Brain pericyte (primary cell): ENCODE data around the gene HSD17B2.
"Not testable (repeated sequence)": the region's sequence is repeated elsewhere in the genome, so short reads cannot be mapped to it uniquely, and the experiment has no call there.

Experiments used
- DNase-seq: peaks from one replicate; pipeline ENCODE4 v3.0.0-alpha.2; 2012; ENCODE audit warnings: low read depth, low spot score

The HSD17B2 gene, protein sequence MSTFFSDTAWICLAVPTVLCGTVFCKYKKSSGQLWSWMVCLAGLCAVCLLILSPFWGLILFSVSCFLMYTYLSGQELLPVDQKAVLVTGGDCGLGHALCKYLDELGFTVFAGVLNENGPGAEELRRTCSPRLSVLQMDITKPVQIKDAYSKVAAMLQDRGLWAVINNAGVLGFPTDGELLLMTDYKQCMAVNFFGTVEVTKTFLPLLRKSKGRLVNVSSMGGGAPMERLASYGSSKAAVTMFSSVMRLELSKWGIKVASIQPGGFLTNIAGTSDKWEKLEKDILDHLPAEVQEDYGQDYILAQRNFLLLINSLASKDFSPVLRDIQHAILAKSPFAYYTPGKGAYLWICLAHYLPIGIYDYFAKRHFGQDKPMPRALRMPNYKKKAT

DNA sequence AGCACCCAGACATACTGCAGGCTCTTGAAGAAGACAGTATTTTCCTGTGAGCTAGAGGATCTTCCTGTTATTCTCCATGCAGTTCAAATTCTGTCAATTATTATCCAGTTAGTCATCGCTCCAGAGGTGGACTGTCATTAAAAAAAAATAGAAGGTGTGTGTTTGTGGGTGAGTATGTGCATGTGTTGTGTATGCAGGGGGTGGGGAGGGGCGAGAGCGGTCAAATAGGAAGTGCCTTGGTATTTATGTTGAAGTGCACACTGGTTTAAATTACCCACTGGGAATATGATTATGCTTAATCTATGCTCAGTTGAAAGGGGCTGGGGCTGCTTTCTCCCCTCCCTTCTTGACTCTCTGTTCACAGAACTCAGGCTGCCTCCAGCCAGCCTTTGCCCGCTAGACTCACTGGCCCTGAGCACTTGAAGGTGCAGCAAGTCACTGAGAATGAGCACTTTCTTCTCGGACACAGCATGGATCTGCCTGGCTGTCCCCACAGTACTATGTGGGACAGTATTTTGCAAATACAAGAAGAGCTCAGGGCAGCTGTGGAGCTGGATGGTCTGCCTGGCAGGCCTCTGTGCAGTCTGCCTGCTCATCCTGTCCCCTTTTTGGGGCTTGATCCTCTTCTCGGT is at the start of gene HSD17B2:
Gene HSD17B2 (plus strand): TSS at position 273 of the 632 bp plus-strand sequence. CDS start 172 bp downstream, at position 445.
- no peak for DNase-seq

DNA sequence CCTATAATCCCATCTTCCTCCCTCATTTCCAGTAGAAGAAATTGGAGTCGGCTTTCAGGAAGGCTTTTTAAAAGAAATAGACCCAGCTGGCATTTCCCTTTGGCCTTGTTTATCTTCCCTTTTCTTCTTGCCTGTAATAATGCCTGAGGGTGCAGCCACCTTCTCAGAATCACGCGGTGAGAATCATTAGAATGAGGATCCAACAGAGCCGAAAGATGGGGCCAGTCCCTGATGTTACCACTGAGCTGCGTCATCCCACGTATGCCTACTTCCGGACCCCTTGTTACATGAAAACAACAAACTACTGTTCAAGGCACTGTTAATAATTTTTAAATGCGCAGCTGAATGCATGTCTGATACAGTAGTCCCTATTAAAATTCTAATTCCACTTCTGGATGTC is 47.9 kb upstream of the HSD17B2 start:
- DNase-seq, result no peak

DNA sequence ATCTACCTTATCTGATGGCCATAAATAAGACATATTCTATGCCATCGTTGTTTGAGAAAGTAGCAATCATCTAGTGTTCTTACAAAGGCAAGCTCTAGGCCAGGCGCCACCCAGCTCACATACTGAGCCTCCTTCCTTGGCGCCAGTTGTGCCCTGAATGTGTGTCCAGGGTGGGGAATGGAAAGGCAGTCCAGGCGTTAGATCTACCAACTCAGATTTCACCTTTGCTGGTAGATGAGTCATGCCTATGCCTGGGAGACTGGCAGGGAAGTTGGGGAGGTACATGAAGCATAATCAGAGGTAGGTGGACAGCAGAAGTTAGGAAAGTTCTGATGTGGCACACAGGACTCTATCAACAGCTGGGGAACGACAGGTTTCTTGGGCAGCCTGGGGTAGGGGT is 47.3 kb upstream of the HSD17B2 start:
- no peak for DNase-seq

DNA sequence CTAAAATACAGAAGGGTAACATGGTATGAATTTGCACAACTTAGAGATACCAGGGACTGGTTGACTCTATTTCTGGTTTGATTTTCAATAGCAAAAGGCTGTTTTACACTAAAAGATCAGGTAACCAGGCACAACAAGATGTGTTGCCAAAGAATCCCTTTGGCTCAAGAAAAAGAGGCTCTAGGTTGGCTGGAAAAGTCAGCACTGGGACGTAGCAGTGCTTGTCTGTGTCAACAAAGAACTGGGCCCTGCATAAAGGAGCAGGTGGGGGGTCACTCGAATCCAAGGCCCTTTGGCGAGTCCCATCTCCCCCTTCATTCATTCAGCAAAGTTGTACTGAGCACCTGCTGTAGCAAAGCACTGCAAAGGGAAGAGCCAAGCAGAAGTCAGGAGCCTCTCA is 42.2 kb upstream of the HSD17B2 start:
- DNase-seq, result no peak

DNA sequence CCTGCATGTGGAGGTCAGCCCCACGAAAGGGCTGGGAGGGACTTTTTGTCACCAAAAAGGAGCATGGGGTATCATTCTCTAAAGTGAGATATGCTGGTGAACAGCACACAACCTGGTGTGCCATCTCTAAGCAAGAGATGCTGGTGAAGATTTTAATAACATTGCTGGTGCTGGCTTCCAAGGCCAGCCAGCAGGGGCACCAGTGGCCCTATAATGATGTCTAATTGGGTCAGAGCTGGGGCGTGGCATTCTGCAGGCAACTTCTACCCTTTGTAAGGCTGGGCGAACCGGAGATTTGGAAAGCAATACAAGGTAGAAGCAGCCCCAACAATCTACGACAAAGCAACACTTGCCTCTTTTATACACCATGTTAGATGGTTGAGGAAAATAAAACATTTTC is 40.6 kb upstream of the HSD17B2 start:
- no peak for DNase-seq

DNA sequence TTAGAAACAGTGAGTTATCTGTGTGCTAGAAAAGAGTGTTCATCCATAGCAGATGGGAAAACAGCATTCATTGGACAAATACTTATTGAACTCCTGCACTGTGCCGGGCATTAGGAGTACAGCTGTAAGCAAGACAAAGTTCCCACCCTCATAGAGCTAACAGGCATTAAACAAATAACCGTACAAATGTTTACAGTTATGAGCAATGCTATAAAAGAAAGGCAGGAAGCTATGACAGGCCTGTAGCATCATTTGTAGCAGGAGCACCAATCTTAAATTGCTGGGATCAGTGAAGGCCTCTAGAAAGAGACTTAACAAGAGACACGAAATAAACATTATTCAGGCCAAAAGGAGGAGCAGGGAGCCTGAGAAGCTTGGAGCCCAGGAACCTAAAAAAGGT is 39.4 kb upstream of the HSD17B2 start:
- no peak for DNase-seq

DNA sequence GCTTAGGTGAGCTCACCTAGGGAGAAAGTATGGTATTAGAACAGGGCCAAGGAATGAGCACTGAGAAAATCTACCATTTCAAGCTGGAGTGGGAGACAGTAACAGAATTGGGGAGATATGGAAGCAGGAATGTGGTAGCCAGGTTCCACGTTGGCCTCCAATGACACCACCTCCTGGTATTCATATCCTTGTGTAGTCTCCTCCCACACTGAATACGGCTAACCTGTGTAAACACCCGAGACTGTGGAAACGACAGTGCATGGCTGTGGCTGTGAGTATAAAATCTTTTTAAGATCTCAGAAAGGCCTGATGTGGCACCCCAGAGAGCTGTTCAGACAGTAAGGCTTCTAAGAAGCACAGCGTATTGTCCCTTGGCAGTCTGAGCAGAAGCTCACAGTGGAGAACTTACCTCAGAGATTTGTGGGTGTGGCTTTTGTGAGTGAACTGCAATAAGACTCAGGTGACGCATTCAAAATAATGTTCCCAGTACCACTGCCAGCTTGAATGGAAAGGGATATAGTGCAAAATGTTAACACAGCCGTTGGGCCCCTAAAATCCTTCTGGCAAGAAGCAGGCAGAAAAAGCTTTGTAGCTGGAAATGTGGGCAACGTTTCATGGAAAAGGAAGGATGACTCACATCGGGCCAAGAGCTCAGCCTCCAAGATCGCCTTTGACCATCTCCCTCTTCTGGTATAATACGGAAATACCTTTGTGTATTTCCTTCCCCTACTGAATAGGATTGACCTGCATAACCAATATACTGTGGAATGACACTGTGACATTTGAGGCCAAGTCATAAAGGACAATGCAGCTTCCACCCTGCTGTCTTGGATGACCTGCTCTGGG is 38.2 kb upstream of the HSD17B2 start:
- no peak for DNase-seq

DNA sequence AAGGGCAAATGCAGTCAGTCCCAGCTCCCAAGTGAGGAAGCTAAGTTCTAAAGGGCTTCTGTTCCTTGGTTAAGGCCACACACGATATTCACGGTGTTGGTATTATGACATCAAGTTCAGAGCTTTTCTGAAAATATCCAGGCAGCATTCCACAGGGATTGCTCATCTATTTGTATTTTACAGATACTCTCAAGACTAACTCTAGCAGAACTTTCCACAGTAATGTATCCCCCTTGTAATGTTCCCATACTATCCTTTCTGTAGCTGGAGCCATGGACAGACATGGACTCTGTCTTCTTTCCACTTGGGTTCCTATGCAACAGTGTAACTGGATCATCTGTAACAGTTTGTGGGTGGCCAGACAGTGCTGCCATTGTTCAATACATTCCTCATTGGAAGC is 37.3 kb upstream of the HSD17B2 start:
- peak; percentile 25 for DNase-seq

DNA sequence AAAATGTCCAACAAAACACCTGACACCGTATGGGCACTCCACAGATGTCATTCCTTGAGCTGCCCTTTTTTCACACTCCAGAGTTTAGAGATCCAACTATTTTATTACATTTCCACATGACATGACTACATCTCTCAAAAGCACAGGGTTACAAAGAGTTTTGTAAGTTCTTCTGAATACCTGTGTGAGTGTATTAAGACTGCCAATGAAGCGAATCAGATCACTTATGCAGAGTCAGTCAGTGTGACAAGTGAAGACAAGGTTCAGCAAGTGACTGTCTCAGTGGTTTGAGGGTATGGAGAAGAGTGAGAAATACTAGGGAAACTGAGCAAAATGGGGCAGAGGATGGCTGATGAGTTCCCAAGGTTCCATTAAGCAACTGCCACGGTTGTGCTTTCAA is 32.2 kb upstream of the HSD17B2 start:
- DNase-seq, result no peak

DNA sequence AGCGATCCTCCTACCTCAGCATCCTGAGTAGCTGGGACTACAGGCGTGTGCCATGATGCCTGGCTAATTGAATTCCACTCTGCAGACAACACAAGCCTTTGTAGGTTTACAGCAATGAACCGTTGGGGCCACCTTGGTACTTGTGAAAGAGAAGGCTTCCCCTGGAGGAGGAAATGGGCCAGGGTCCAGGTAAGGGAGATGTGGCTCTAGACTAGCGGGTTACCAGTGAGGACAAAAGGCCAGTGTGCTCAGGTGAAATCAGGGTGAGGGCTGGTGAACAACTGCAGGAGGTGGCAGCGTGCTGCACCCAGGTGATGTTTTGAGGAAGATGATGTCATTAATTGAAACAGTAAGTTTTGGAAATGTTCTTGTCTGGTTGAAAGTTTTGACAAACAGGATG is 30.5 kb upstream of the HSD17B2 start:
- DNase-seq, result no peak

DNA sequence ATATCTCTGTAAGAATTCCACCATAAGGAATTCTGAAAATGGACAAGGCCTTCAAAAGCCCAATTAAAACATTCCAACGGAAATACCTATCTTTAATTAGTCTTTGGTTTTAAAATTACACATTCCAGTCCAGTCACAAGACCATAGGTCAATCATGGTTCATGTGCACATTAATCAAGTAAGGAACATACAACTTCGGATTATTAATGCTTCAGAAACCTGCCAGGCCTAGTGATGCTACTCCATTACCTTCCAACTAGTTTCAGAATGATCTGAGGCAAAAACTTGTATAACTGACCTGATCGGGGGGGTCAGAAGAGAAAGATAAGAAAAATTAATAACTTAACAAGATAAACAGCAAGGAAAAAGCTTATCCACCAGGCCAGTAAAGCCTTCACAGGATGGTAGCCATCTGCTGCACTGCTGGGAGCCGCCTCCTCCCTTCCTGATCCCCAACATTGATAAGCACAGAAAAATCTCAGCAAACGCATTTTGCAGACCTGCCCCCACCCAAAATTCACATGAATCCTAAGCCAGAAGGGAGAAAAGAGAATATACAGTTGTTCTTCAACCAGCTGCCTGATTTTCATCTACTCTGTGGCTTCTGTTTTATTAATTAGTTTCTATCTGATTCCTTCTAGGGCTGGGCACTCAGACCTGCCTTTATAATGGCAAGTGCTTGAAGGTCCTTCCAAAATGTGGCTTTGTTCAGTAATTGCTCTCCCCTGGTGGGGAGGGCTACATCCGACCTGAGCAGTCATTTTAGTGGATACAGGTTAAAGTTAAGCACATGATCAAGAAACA is 29.8 kb upstream of the HSD17B2 start:
- DNase-seq, result no peak

DNA sequence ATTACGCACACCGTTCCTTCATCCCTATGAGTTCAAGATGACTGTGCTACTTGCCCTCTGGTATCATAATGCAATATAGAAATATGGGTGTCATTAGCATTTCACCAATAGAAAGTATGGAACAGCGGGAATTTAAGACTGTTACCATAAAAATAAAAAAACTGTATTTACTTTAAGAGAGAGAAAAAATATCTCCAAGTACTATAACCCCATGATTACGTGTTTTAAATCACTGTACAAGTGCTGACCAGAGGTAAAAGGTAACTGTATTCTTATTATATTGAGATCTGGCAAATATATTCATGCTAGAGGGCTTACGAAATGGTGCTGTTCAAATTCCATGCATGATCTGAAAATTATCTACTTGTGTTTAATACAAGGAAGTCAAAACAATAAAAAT is 29.0 kb upstream of the HSD17B2 start:
- DNase-seq, result no peak

DNA sequence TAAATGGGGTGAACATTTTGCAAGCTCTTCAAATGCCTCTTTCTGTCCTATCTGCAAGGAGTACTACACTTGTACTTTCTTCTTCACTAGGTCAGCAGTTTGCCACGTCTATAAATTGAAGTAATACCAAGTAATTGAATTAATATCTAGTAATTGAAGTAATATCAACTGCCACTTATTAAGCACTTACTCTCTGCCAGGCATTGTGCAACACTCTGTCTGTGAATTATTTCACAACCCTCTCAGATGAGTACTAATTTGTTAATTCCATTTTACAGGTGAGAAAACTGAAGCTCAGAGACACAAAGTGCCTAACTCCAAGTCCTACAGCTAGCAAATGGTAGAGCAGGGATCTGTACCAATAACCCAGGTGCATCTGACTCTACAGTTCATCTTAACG is 27.9 kb upstream of the HSD17B2 start:
- DNase-seq, result no peak

DNA sequence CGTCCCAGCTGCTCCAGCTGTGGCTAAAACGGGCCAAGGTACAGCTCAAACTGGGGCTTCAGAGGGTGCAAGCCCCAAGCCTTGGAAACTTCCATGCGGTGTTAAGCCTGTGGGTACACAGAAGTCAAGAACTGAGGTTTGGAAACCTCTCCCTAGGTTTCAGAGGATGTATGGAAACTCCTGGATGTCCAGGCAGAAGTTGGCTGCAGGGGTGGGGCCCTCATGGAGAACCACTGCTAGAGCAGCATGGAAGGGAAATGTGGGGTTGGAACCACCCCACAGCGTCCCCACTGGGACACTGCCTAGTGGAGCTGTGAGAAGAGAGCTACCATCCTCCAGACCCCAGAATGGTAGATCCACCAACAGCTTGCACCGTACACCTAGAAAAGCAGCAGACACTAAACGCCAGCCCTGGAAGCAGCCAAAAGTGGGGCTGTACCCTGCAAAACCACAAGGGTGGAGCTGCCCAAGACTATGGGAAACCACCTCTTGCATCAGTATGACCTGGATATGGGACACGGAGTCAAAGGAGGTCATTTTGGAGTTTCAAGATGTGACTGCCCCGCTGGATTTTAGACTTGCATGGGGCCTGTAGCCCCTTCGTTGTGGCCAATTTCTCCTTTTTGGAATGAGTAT is 26.0 kb upstream of the HSD17B2 start:
- no peak for DNase-seq

DNA sequence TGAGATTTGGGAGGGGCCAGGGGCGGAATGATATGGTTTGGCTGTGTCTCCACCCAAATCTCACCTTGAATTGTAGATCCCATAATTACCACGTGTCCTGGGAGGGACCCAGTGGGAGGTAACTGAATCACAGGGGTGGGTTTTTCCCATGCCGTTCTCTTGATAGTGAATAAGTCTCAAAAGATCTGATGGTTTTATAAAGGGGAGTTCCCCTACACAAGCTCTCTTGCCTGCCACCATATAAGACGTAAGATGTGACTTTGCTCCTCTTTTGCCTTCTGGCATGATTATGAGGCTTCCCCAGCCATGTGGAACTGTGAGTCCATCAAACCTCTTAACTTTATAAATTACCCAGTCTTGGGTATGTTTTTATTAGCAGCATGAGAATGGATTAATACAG is 25.3 kb upstream of the HSD17B2 start:
- not testable (repeated sequence) for DNase-seq

DNA sequence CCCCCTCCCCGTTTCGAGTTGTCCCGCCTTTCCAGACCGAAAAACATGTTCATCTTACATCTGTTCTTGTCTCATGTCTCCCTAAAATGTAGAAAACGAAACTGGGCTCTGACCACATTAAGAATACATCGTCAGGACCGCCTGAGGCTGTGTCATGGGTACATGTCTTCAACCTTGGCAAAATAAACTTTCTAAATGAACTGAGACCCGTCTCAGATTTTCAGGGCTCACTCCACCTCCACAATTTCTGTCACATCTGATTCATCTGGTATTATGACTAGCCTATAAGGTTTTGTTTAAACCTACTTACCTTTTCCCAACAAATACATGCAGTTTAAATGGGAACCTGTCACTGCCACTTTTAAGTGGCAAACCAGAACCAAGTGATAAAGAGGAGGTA is 24.4 kb upstream of the HSD17B2 start:
- DNase-seq, result no peak

DNA sequence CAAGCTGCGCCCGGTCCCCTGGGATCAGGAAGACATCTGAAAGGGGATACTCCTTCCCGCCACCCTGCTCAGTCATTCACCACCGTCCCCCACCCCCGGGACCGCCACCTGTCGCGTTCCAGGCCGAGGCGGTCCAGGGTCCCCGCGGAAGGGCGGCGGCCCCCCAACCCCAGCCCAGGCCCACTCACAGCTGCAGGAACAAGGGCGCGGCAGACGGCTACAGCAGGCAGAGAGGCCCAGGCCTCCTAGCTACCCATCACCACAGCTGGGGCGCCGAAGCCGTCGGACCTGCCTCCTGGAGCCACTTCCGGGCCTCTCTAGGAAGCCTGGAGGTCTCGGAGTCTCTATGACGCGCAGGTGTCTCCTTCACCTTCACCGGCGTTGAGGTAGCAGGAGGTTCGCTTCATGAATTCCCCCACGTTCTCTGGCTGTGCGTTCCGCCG is 23.8 kb upstream of the HSD17B2 start, which contains the start of gene SDR42E1:
Gene SDR42E1 (minus strand): TSS at position 272 of the 443 bp plus-strand sequence. CDS start 10,612 bp downstream, outside the sequence.
- no peak for DNase-seq

DNA sequence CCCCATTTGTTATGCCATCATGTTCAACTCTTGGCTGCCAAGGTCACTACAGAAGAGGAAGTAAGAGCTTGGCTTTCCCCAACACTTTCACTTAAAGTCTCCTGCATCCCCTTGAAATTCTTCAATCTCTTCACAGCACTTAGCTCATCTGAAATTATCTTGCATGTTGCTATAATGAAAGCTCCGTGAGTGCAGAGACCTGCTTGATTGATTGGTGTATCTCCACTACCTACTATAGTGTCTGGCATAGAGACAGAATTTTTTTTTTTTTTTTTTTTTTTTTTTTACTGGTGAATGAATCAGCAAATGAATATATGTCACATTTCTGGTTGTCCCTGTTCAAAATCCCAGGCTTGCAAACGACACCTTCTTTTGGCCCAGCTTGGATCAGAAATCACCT is 21.9 kb upstream of the HSD17B2 start:
- no peak for DNase-seq

DNA sequence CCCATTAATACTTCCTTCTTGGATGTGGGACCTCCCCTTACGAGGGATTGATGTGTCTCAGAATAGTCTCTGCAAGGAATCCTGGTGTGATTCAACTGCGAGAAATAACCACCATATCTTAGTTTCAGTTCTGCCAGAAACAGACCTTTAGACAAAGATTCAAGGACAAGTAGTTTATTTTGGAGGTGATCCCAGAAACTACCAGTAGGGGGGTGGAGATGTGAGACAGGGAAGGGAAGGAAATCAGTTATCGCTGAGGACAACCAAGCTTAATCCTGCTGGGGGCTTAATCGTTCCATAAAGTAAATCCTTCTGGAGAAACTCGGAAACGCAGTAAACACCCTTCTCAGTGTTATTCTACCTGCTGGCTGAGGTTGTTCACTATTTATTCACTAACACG is 18.8 kb upstream of the HSD17B2 start:
- DNase-seq, result no peak

DNA sequence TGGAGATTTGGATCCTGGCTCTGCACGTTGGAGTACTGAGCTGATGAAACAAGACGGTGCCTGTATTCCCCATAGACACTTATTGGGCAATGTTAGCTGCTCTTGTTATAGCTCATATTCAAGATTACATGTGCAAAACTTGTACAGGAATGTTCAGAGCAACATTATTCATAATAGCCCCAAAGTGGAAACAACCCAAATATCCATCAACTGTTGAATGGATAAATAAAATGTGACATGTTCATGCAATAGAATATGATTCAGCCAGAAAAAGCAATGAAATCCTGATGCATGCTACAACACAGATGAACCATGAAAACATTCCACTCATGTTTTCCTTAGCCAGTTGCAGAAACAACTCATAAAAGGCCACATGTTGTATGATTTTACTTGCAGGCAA is 18.1 kb upstream of the HSD17B2 start:
- no peak for DNase-seq
